ENCODE measurements around the gene C3.
"Not testable (repeated sequence)": the region's sequence is repeated elsewhere in the genome, so short reads cannot be mapped to it uniquely, and the experiment has no call there.

The C3 gene

DNA sequence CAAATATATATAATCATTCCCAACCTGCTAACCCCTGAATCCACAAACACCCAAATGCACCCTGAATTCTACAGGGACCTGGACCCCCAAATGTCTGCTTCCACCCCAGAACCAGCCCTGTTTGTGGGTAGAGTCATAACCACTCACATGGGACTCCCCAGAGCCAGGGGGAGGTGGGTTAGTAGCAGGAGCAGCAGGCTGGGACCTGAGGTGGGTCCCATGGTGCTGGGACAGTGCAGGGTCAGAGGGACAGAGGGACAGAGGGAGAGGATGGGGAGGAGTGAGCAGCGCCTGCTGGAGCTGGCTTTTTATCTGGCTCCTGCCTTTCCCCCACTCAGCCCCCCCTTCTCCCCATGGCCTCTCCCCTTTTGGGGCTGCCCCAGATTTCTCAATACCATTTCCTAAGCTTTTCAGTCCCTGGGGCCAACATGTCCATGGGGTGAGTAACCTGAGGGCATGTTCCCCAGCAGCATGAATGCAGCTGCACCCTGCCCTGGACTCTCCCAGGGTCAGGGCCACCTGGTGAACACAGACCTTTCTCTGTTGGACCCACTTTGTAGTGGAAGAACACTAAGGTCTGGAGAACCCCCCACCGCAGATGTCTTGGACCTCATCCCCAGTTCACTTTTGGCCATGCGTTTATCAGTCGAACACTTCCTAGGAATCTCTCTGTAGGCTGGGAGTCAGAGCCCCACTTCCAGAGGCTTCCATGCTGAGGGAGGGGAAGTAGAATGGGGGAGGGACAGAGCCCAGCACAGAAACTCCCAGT lies at the start of gene C3:
C3 (minus strand) TSS at position 282 of the 769 bp plus-strand sequence; CDS start at position 221, 61 bp downstream.
- DNase-seq (ENCODE audit: low read depth, low spot score), result no peak

GRCh38 chr19:6769006-6769619 lies 48.7 kb upstream of the C3 start:
- DNase-seq (ENCODE audit: low read depth, low spot score), result no peak

- no peak for DNase-seq (ENCODE audit: low read depth, low spot score)
Measured at GRCh38 chr19:6768236-6768785, 47.9 kb upstream of the C3 start.

GRCh38 chr19:6767357-6768235 lies 47.1 kb upstream of the C3 start, which contains the start of gene SH2D3A:
TSS of gene SH2D3A (minus strand) at chr19:6767435. CDS start at chr19:6763748, 3,687 bp downstream.
- no peak for DNase-seq (ENCODE audit: low read depth, low spot score)

DNA sequence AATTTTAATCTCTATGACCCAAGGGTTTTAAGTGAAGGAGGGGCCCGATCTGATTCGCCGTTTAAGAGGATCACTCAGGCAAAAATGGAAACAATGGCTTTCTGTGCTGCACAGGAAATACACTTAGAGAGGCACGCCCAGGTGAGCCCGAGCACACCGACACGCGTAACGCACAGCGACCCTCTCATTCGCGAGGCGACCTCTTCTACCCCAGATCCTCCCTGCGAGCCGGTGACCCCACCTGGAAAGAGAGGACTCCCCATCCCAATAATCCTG lies 46.6 kb upstream of the C3 start:
- no peak for DNase-seq (ENCODE audit: low read depth, low spot score)

GRCh38 chr19:6766357-6767080 lies 46.1 kb upstream of the C3 start:
- no peak for DNase-seq (ENCODE audit: low read depth, low spot score)

- DNase-seq (ENCODE audit: low read depth, low spot score), result no peak
Measured at GRCh38 chr19:6765738-6766356, 45.4 kb upstream of the C3 start.

DNA sequence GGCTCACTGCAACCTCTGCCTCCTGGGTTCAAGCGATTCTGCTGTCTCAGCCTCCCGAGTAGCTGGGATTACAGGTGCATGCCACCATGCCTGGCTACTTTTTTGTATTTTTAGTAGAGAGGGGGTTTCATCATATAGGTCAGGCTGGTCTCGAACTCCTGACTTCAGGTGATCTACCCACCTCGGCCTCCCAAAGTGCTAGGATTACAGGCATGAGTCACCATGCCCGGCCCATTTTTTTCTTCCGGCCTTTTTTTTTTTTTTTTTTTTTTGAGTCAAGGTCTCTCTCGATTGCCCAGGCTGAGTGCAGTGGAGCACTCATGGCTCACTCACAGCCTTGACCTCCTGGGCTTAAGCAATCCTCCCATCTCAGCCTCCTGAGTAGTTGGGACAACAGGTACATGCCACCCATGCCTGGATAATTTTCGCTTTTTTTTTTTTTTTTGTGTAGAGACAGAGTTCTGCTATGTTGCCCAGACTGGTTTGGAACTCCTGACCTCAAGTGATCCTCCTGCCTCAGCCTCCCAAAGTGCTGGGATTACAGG lies 41.9 kb upstream of the C3 start:
- not testable (repeated sequence) for DNase-seq (ENCODE audit: low read depth, low spot score)

GRCh38 chr19:6761053-6761676 lies 40.7 kb upstream of the C3 start:
- no peak for DNase-seq (ENCODE audit: low read depth, low spot score)

- DNase-seq (ENCODE audit: low read depth, low spot score), result no peak
Measured at GRCh38 chr19:6760606-6761005, 40.2 kb upstream of the C3 start.

- DNase-seq (ENCODE audit: low read depth, low spot score), result no peak
Measured at GRCh38 chr19:6754653-6755463, 34.4 kb upstream of the C3 start.

DNA sequence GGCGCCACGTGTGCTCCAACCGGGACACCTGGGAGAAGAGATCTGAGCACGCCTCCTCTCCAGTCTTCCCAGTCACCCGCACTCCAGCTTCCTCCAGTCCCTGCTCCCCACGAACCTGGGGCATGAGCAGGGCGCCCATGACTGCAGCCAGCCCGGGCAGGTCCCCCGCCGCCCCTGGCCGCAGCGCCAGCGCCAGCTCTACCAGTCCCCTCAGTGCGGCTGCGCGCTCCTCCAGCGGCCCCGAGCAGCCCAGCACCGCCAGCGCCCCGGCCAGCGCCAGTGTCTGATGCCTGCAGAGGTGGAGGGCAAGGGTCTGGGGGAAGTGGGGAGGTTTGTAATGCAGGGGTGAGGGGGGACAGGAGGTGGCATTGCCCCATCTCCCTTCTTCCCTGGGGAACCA lies 33.7 kb upstream of the C3 start:
- no peak for DNase-seq (ENCODE audit: low read depth, low spot score)

GRCh38 chr19:6753178-6754031 lies 33.0 kb upstream of the C3 start:
- DNase-seq (ENCODE audit: low read depth, low spot score), result no peak

- no peak for DNase-seq (ENCODE audit: low read depth, low spot score)
Measured at GRCh38 chr19:6752256-6753177, 32.1 kb upstream of the C3 start.

- no peak for DNase-seq (ENCODE audit: low read depth, low spot score)
Measured at GRCh38 chr19:6751189-6751588, 30.7 kb upstream of the C3 start.

- no peak for DNase-seq (ENCODE audit: low read depth, low spot score)
Measured at GRCh38 chr19:6750062-6750461, 29.6 kb upstream of the C3 start.

DNA sequence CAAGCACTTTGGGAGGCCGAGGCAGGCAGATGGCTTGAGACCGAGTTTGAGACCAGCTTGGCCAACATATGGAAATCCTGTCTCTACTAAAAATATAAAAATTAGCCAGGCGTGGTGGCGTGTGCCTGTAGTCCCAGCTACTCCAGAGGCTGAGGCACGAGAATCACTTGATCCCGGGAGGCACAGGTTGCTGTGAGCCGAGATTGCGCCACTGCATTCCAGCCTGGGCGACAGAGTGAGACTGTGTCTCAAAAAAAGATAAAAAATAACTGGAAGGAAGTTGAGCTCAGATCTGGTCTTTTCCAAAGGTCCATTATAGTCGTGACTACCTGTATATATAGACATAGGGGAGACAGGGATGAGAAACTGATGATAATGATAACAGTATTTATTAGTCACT lies 28.1 kb upstream of the C3 start:
- not testable (repeated sequence) for DNase-seq (ENCODE audit: low read depth, low spot score)

Data from brain pericyte (primary cell).